Effector memory CD8-positive, alpha-beta T cell (primary cell): Measurements from ENCODE around the gene CMTM4.
"Not testable (repeated sequence)": the region's sequence is repeated elsewhere in the genome, so short reads cannot be mapped to it uniquely, and the experiment has no call there.

Experiments used
- ATAC-seq: fragments of 150-1000 bp; cut with Tn5 transposase; replicated peaks from 2 replicates; pipeline ENCODE4 v1.10.0; 2021; ENCODE audit warnings: mild to moderate bottlenecking, moderate library complexity
- DNase-seq, 3 experiments: peaks; one replicate each; pipeline ENCODE4 v3.0.0; 2021
- H3K27ac Mint-ChIP-seq, 2 donors: one replicate each; pipeline ENCODE4 v1.8.0; 2022; ENCODE audit warnings: mild to moderate bottlenecking in 2 of 2, mixed read lengths in 2 of 2, moderate library complexity in 2 of 2
- H3K27me3 Mint-ChIP-seq, 2 donors: one replicate each; pipeline ENCODE4 v1.8.0; 2022; ENCODE audit warnings: mixed read lengths in 2 of 2
- H3K36me3 Mint-ChIP-seq: one replicate; pipeline ENCODE4 v1.8.0; 2022; ENCODE audit warnings: mild to moderate bottlenecking, moderate library complexity, mixed read lengths; ENCODE audit not compliant: insufficient read depth
- H3K4me1 Mint-ChIP-seq, 2 donors: one replicate each; pipeline ENCODE4 v1.8.0; 2022; ENCODE audit warnings: low read depth in 2 of 2, mixed read lengths in 2 of 2
- H3K4me3 Mint-ChIP-seq, 2 donors: one replicate each; pipeline ENCODE4 v1.8.0; 2022; ENCODE audit warnings: mild to moderate bottlenecking in 2 of 2, mixed read lengths in 2 of 2, moderate library complexity in 2 of 2
- H3K9me3 Mint-ChIP-seq, 2 donors: one replicate each; pipeline ENCODE4 v1.8.0; 2022; ENCODE audit warnings: mixed read lengths in 2 of 2

The CMTM4 gene

DNA sequence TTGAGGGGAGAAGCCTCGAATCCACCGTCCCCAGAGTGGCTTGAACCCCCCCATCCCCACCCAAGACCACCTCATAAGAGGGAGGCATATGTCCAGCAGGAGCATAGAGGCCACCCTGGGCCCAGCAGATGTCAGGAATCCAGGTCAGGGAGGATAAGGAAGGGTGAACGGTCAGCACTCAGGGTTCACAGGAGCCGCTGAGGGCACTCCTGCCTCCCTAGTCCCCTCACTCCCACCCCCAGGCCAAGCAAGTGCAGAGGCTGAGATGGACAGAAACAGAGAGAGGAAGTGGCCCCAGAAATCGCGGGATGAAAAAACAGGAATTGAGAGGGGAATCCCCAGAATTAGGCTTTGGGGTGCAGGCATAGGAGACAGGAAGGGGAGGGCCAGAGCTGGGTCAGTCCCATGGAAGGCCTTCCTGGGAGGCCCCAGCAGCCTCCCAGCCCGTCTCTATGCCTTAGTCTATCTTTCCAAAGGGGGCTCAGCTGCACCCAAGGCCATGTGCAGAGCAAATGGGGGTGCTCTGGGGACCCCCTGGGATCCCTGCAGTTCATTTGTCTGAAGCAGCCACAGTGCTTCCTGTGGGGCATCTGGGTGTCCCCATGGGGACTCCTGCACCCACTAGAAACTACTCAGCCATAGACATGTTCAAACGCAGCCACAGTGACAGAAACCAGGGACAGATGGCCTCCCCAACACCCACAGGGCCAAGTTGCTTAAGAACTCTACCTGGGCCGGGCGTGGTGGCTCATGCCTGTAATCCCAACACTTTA is 90.4 kb downstream of the CMTM4 start:
- no peaks in the 10 kb centered on the region for H3K9me3 Mint-ChIP-seq
- ATAC-seq (no peak), DNase-seq (no peak)
- H3K27me3 Mint-ChIP-seq, result no peaks in the 10 kb centered on the region
- peaks cover 43% of the 10 kb centered on the region for H3K36me3 Mint-ChIP-seq
- peaks cover 31 to 42% of the 10 kb centered on the region in 2 donors for H3K4me1 Mint-ChIP-seq
- peak overlapping the region; percentile 80 to 89 for H3K27ac Mint-ChIP-seq
- peak overlapping the region; percentile 88 for H3K4me3 Mint-ChIP-seq

DNA sequence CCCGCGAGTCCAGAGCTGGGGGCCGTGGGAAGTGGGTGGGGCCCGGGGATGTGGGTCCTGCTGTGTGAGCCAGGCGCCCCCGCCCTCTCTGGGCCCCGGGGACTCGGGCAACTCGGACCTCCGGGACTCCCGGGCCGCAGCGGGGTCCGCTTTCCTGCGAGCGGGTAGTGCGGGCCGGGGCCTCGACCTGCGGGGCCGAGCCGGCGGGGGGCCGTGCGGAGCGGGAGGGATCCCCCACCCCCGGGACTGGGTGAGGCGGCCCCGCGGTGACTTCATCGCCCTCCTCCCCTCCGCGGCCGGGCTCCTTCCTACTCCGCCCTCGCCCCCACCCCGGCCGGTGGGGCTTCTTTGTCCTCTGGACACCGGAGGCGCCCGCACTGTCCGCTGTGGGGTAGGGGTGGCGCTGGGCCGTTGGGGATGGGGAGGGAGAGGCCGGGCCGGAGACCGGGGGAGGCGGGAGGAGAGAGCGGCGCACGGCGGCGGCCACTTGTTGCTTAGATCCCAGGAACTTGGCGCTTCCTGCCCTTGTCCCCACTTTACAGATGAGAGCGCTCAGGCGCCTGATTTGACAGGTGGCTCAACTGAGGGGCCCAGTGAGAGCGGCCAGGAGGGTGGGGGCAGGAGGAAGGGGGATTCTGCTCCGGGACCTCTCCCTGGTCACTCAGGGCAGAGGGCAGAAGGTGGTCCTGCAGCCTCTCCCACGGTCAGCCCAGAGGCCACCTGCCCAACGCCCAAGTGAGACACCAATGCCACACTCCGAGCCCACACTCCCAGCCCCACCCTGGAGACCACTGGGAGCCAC is 91.2 kb downstream of the CMTM4 start:
- DNase-seq (peak in 2 of 3 experiments; percentile 10 to 19), ATAC-seq (peak; percentile 8)
- Mint-ChIP-seq H3K27ac (peak overlapping the region; percentile 80 to 89), H3K4me1 (peaks cover 31 to 42% of the 10 kb centered on the region in 2 donors), H3K27me3 (no peaks in the 10 kb centered on the region), H3K4me3 (peak overlapping the region; percentile 88), H3K9me3 (no peaks in the 10 kb centered on the region), H3K36me3 (peaks cover 37% of the 10 kb centered on the region)

DNA sequence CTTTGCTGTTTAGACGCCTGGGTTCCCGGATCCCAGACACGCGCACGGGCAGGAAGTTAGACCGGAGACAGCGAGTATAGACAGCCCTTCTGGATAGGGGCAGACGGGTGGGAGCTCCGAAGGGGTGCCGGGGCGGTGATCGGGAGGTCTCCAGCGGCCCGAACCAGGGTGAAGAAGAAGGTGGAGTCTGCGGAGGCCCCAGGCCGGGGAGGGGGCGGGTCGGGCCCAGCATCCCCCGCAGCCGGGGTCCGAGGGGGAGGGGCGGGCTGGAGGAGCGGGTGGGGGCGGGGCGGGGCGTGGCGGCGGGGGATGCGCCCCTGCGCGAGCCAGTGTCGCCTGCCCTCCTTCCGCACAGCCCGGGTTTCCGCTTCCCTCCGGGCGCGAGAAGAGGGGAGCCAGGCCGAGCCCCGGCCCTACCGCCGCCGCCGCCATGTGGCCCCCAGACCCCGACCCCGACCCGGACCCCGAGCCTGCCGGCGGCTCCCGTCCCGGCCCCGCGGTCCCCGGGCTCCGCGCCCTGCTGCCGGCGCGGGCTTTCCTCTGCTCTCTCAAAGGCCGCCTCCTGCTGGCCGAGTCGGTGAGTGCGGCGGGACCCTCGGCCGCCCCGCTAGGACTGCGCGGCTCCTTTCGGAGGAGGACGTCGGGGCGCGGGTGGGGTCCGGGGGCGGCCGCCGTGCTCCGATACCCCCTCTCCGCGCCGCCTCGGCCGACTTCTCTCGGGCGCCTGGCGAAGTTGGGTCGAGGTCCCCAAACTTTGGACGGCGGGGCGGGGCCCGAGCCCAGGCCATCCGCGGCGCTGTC is 92.0 kb downstream of the CMTM4 start, which contains the start of gene CMTM3:
Gene CMTM3 (plus strand): TSS at position 329 of the 801 bp plus-strand sequence. CDS start 102 bp downstream, at position 431.
- H3K9me3 Mint-ChIP-seq, result no peaks in the 10 kb centered on the region
- ATAC-seq, result peak; percentile 53
- peak within 1 kb of the TSS; percentile 88 for H3K4me3 Mint-ChIP-seq
- peak; percentile 62 to 75 (median 69) for DNase-seq
- H3K4me1 Mint-ChIP-seq, result peaks cover 31 to 42% of the 10 kb centered on the region in 2 donors
- H3K27ac Mint-ChIP-seq, result peak within 1 kb of the TSS; percentile 80 to 90
- H3K36me3 Mint-ChIP-seq, result peaks cover 29% of the 10 kb centered on the region
- H3K27me3 Mint-ChIP-seq, result no peaks in the 10 kb centered on the region

DNA sequence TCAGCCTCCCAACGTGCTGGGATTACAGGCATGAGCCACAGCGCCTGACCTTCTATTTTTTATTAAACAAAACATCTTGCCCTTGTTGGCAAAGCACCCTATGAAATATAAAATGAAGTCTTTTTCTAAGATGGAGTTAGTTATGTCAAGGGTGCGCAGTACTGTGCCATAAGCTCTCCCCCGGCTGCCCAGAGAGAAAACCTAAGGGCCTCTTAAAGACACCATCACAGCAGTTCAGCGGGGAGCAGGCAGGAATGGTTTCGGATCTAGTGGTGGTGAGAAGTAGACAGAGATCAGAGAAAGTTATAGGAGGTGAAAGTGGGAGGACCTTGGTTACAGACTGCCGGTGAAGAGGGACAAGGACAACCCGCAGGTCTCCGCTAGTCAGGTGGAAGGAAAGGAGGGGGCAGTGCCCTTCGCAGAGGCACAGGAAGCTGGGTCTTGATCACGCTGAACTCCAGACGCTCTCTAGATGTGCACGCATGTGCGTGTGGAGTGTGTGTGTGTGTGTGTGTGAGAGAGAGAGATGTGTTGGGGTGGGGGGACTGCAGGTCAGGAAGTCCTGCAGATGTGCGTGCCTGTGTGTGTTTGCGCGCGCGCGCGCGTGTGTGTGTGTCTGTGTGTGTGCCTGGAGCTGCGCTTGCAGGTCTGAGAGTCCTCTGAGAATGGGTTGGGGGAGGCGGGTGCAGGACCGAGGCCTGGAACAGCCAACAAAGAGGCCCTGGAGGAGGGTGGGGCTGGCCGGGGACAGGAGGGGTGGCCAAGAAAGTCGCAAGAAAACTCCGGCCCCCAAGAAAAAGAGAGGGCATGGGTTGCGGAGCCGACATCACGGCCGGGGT is 92.8 kb downstream of the CMTM4 start:
- DNase-seq, result peak; percentile 70 to 73 (median 71)
- peaks cover 24% of the 10 kb centered on the region for H3K36me3 Mint-ChIP-seq
- ATAC-seq, result peak; percentile 72
- peak overlapping the region; percentile 80 to 90 for H3K27ac Mint-ChIP-seq
- peak overlapping the region; percentile 88 for H3K4me3 Mint-ChIP-seq
- no peaks in the 10 kb centered on the region for H3K27me3 Mint-ChIP-seq
- H3K4me1 Mint-ChIP-seq, result peaks cover 31 to 41% of the 10 kb centered on the region in 2 donors
- no peaks in the 10 kb centered on the region for H3K9me3 Mint-ChIP-seq

DNA sequence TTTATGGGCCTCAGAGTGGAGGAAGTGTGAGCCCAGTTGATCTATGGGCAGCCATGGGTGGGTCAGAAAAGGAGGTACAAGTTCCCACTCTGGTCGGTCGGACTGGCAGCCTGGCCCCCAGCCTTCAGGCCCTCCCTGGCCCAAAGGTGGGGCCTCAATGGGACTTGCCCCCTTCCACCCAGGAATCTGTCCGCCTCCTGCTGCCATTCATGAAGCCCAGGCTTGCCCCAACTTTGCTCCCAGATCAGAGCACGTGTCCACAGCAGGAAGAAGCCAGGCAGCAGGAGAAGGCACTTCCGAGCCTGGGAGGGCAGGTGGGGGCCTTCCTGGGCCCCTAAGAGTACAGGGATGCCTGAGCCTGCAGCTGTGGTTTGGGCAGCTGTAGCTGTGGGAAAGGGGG is 95.1 kb downstream of the CMTM4 start:
- Mint-ChIP-seq H3K9me3 (no peaks in the 10 kb centered on the region), H3K36me3 (peaks cover 15% of the 10 kb centered on the region), H3K27ac (peak overlapping the region; percentile 58 to 62), H3K4me1 (peaks cover 14 to 22% of the 10 kb centered on the region in 2 donors), H3K27me3 (no peaks in the 10 kb centered on the region), H3K4me3 (no peak overlapping the region)
- ATAC-seq (no peak), DNase-seq (no peak)

DNA sequence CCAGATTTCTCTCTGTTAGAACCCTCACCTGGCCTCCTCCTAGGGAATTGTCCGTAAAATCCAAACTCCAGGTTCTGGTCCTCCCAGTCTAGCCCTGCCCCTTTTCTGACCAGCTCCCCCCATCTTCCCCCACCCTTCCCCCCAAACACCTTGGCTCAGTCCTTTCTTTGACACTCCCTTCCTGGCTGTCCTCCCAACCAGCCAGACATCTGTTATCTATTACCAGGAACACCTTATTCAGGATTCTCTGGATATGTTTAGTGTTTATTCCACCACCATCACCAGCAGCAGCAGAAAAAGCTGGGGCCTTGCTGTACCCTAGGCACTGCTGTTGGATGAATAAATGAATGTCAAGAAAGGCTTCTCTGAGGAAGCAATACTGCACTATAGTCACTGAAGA is 96.1 kb downstream of the CMTM4 start:
- DNase-seq (no peak), ATAC-seq (no peak)
- peak overlapping the region in 1 of 2 donors; percentile 62 for H3K27ac Mint-ChIP-seq
- H3K9me3 Mint-ChIP-seq, result no peaks in the 10 kb centered on the region
- no peak overlapping the region for H3K4me3 Mint-ChIP-seq
- no peaks in the 10 kb centered on the region for H3K27me3 Mint-ChIP-seq
- peaks cover 8 to 15% of the 10 kb centered on the region in 2 donors for H3K4me1 Mint-ChIP-seq
- peaks cover 15% of the 10 kb centered on the region for H3K36me3 Mint-ChIP-seq

DNA sequence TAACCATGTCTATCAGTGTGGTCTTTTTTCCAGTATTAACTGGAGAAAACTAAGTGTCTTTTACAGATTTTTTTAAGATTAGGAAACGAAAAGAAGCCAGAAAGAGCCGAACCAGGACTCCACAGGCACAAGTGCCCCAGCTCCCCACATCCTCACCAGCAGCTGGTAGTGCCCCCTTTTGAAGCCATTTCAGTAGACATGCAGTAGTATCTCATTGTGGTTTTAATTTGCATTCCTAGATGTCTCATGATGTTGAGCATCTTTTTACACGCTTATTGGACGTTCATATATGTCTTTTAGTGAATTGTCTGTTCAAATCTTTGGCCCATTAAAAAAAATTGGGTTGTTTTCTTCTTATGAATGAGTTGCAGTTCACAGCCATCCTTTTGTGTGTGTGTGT is 96.8 kb downstream of the CMTM4 start:
- Mint-ChIP-seq H3K27ac (no peak overlapping the region), H3K4me3 (no peak overlapping the region), H3K27me3 (no peaks in the 10 kb centered on the region), H3K36me3 (peaks cover 15% of the 10 kb centered on the region), H3K9me3 (no peaks in the 10 kb centered on the region), H3K4me1 (peaks cover 8 to 15% of the 10 kb centered on the region in 2 donors)
- no peak for DNase-seq
- ATAC-seq, result no peak

DNA sequence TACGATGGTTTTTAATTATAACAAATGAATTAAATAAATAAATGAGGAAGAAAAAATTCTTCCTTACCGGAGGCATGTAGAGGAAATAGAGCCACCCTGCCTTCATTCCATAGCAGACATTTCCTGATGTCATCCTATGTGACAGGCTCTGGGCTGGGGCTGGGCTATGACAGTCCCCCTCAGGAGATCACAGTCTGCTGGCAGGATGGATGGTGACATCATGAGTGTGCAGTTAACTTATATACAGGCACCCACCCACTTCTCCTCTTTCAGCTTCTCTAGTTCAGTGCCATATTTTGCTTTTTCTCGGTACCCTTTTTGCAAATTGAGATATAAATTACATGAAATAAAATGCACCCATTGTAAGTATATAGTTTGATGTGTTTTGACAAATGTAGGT is 98.4 kb downstream of the CMTM4 start:
- Mint-ChIP-seq H3K9me3 (no peaks in the 10 kb centered on the region), H3K4me3 (no peak overlapping the region), H3K27me3 (no peaks in the 10 kb centered on the region), H3K4me1 (peaks cover 2 to 4% of the 10 kb centered on the region in 2 donors), H3K27ac (no peak overlapping the region), H3K36me3 (peaks cover 3% of the 10 kb centered on the region)
- DNase-seq (no peak), ATAC-seq (no peak)

DNA sequence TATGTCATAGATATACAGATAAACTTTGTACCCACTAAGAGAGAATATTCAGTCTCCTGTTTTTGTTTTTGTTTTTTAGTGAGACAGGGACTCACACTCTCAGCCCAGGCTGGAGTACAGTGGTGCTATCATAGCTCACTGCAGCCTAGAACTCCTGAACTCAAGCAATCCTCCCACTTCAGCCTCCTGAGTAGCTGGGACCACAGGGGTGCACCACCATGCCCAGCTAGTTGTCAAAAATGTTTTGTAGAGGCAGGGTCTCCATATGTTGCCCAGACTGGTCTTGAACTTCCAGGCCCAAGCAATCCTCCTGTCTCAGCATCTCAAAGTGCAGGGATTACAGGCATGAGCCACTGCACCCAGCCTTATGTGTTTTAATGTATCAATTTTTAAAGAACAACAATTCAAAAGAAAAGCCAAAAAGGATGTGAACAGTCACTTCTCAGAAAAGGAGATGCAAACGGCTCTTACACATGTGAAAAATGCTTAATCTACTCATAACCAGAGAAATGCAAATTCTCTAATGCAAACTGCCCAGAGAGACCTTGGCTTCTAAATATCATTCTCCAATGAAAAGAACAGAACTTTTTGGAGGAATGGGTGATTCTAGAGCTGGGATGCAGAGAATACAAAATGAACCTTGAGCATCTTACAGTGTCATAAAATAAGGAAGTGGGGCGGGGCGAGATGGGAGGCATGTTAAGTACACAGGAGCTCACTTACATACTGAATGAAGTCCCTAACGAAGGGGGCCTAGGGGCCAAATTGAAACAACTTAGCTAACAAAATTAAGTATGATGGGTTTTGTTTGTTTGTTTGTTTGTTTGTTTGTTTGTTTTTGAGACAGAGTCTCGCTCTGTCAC is 99.3 kb downstream of the CMTM4 start:
- ATAC-seq, result no peak
- no peaks in the 10 kb centered on the region for H3K9me3 Mint-ChIP-seq
- no peak overlapping the region for H3K4me3 Mint-ChIP-seq
- H3K4me1 Mint-ChIP-seq, result no peaks in the 10 kb centered on the region
- H3K27ac Mint-ChIP-seq, result peak overlapping the region in 1 of 2 donors; percentile 29
- no peak for DNase-seq
- no peaks in the 10 kb centered on the region for H3K27me3 Mint-ChIP-seq
- no peaks in the 10 kb centered on the region for H3K36me3 Mint-ChIP-seq

DNA sequence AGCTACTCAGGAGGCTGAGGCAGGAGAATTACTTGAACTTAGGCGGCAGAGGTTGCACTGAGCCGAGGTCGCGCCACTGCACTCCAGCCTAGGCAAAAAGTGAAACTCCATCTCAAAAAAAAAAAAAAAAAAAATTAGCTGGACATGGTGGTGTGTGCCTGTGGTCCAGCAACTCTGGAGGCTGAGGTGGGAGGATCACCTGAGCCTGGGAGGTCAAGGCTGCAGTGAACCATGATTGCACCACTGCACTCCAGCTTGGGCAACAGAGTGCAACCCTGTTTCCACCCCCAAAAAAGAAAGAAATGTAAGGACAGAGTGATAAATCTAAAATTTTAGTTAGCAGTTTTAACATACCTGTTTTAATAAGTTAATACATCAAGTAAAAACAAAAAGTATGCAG is 100.0 kb downstream of the CMTM4 start:
- not testable (repeated sequence) for H3K36me3 Mint-ChIP-seq, H3K9me3 Mint-ChIP-seq, H3K4me1 Mint-ChIP-seq, H3K4me3 Mint-ChIP-seq, H3K27me3 Mint-ChIP-seq, DNase-seq, ATAC-seq
- H3K27ac Mint-ChIP-seq, result peak overlapping the region in 1 of 2 donors; percentile 29

DNA sequence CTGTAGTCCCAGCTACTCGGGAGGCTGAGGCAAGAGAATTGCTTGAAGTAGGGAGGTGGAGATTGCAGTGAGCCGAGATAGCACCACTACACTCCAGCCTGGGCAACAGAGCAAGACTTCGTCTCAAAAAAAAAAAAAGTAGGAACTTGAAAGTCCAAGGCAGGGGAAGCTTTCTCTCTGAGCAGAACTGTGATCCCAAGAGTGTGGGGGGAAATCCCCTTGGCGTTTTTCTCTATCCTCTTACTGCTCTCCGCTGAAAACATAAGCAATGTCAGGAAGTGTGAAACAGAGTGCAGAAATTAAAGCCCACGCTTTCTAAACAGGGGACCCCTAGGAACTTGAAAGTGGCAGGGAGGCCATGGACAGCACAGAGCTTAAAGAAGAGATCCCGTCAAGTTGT is 101.8 kb downstream of the CMTM4 start:
- Mint-ChIP-seq H3K36me3 (no peaks in the 10 kb centered on the region), H3K4me3 (no peak overlapping the region), H3K27ac (no peak overlapping the region), H3K9me3 (no peaks in the 10 kb centered on the region), H3K4me1 (peaks cover 5 to 7% of the 10 kb centered on the region in 2 donors), H3K27me3 (no peaks in the 10 kb centered on the region)
- ATAC-seq (no peak), DNase-seq (no peak)

DNA sequence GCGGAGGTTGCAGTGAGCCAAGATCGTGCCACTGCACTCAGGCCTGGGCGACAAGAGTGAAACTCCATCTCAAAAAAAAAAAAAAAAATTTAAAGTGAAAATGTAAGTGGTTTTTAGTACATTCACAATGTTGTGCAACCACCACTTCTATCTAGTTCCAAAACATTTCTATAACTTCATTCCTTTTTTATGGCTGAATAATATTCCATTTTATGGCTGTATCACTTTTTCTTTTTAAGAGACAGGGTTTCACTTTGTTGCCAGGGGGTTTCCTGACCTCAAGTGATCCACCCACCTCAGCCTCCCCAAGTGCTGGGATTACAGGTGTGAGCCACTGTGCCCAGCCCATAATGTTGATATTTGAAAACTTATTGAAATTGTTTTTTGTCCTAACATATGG is 103.7 kb downstream of the CMTM4 start:
- H3K4me1 Mint-ChIP-seq, result peaks cover 14 to 15% of the 10 kb centered on the region in 2 donors
- no peaks in the 10 kb centered on the region for H3K9me3 Mint-ChIP-seq
- no peak overlapping the region for H3K4me3 Mint-ChIP-seq
- peaks cover 4% of the 10 kb centered on the region for H3K36me3 Mint-ChIP-seq
- no peaks in the 10 kb centered on the region for H3K27me3 Mint-ChIP-seq
- DNase-seq (no peak), ATAC-seq (no peak)
- no peak overlapping the region for H3K27ac Mint-ChIP-seq
